NT2/D1 (cell line): ENCODE measurements around the gene MORN4.
"Not testable (repeated sequence)": the region's sequence is repeated elsewhere in the genome, so short reads cannot be mapped to it uniquely, and the experiment has no call there.

Experiments
- DNase-seq: peaks from one replicate; pipeline ENCODE4 v3.0.0-alpha.2; 2011; ENCODE audit warnings: low read depth, low spot score
- H3K27me3 ChIP-seq: 2 replicates; pipeline ENCODE4 v1.6.0; 2011; ENCODE audit warnings: mild to moderate bottlenecking; ENCODE audit not compliant: insufficient read length, insufficient read depth
- H3K36me3 ChIP-seq: 2 replicates; pipeline ENCODE4 v1.6.1; 2011; ENCODE audit warnings: mild to moderate bottlenecking, low read length, mixed read lengths; ENCODE audit not compliant: insufficient read depth, insufficient read length
- H3K4me1 ChIP-seq: 2 replicates; pipeline ENCODE4 v1.5.1; 2011; ENCODE audit not compliant: insufficient read depth, insufficient read length
- H3K4me3 ChIP-seq: 2 replicates; pipeline ENCODE4 v1.5.1; 2011; ENCODE audit warnings: low read depth; ENCODE audit not compliant: insufficient read length
- H3K9ac ChIP-seq: 2 replicates; pipeline ENCODE4 v1.6.0; 2011; ENCODE audit warnings: low read depth; ENCODE audit not compliant: insufficient read length
- H3K9me3 ChIP-seq: 2 replicates; pipeline ENCODE4 v1.5.1; 2011; ENCODE audit warnings: mild to moderate bottlenecking, low read length; ENCODE audit not compliant: insufficient read depth
- SUZ12 ChIP-seq: IDR thresholded peaks from 2 replicates; pipeline ENCODE4 v1.6.1; 2011; ENCODE audit not compliant: insufficient read length, insufficient read depth; ENCODE audit errors: extremely low read depth
- YY1 ChIP-seq: IDR thresholded peaks from 2 replicates; pipeline ENCODE4 v1.6.1; 2011; ENCODE audit not compliant: insufficient read length, insufficient read depth
- ZNF274 ChIP-seq: IDR thresholded peaks from 2 replicates; pipeline ENCODE4 v1.6.1; 2011; ENCODE audit warnings: mild to moderate bottlenecking, low read depth, low read length

MORN4 gene

GRCh38 chr10:97577701-97578100, 55.6 kb downstream of the MORN4 start:
- Histone ChIP-seq H3K4me3 (no peak overlapping the region), H3K9ac (no peak overlapping the region), H3K27me3 (no peaks in the 10 kb centered on the region), H3K9me3 (no peaks in the 10 kb centered on the region), H3K36me3 (no peaks in the 10 kb centered on the region), H3K4me1 (peaks cover 5% of the 10 kb centered on the region)
- no peak for DNase-seq
- TF ChIP-seq ZNF274: no peak
- no peak for TF ChIP-seq YY1
- no peak for TF ChIP-seq SUZ12

GRCh38 chr10:97576487-97576886, 56.8 kb downstream of the MORN4 start:
- DNase-seq, H3K27me3 ChIP-seq, H3K4me3 ChIP-seq, H3K36me3 ChIP-seq, H3K9me3 ChIP-seq, H3K9ac ChIP-seq: not testable (repeated sequence)
- peaks cover 14% of the 10 kb centered on the region for H3K4me1 ChIP-seq

- Histone ChIP-seq H3K4me3 (no peak overlapping the region), H3K9me3 (no peaks in the 10 kb centered on the region), H3K4me1 (peaks cover 14% of the 10 kb centered on the region), H3K9ac (no peak overlapping the region), H3K36me3 (peaks cover 7% of the 10 kb centered on the region), H3K27me3 (no peaks in the 10 kb centered on the region)
- TF ChIP-seq SUZ12: no peak
- no peak for TF ChIP-seq YY1
- DNase-seq: no peak
These were observed 58.1 kb downstream of the MORN4 start for GRCh38 chr10:97575127-97575668.

- no peaks in the 10 kb centered on the region for H3K9me3 ChIP-seq
- peaks cover 13% of the 10 kb centered on the region for H3K36me3 ChIP-seq
- peak; percentile 39 for DNase-seq
- no peaks in the 10 kb centered on the region for H3K27me3 ChIP-seq
- no peak overlapping the region for H3K4me3 ChIP-seq
- TF ChIP-seq YY1 (no peak), ZNF274 (no peak), SUZ12 (no peak)
- no peak overlapping the region for H3K9ac ChIP-seq
- peaks cover 14% of the 10 kb centered on the region for H3K4me1 ChIP-seq
These were observed 58.8 kb downstream of the MORN4 start for GRCh38 chr10:97574374-97575126.

GRCh38 chr10:97573672-97574071, 59.6 kb downstream of the MORN4 start:
- H3K4me1 ChIP-seq: peaks cover 14% of the 10 kb centered on the region
- TF ChIP-seq SUZ12 (no peak), ZNF274 (no peak), YY1 (no peak)

GRCh38 chr10:97573021-97573420, 60.3 kb downstream of the MORN4 start:
- Histone ChIP-seq H3K27me3 (no peaks in the 10 kb centered on the region), H3K9ac (no peak overlapping the region), H3K36me3 (peaks cover 21% of the 10 kb centered on the region), H3K4me3 (no peak overlapping the region), H3K9me3 (no peaks in the 10 kb centered on the region), H3K4me1 (peaks cover 14% of the 10 kb centered on the region)
- DNase-seq: no peak
- TF ChIP-seq ZNF274: no peak
- TF ChIP-seq YY1: no peak
- TF ChIP-seq SUZ12: no peak

More at GRCh38 chr10:97573672-97574071, 59.6 kb downstream of the MORN4 start:
- Histone ChIP-seq H3K27me3 (no peaks in the 10 kb centered on the region), H3K9me3 (no peaks in the 10 kb centered on the region), H3K9ac (no peak overlapping the region), H3K36me3 (peaks cover 18% of the 10 kb centered on the region), H3K4me3 (no peak overlapping the region)
- no peak for DNase-seq

GRCh38 chr10:97572214-97572989, 60.9 kb downstream of the MORN4 start, which contains the start of gene ANKRD2:
TSS of gene ANKRD2 (plus strand) at chr10:97572779. CDS start at chr10:97572789, 10 bp downstream.
- no peaks in the 10 kb centered on the region for H3K27me3 ChIP-seq
- H3K4me3 ChIP-seq: no peak within 1 kb of the TSS
- H3K9me3 ChIP-seq: no peaks in the 10 kb centered on the region
- peak within 1 kb of the TSS; percentile 50 for H3K9ac ChIP-seq
- peaks cover 14% of the 10 kb centered on the region for H3K4me1 ChIP-seq
- peak; percentile 51 for DNase-seq
- no peak for TF ChIP-seq ZNF274
- peaks cover 23% of the 10 kb centered on the region for H3K36me3 ChIP-seq
